Inflammatory macrophage (primary cell): Measurements from ENCODE around the gene ITPR1.

Source experiments
- DNase-seq, 2 donors: peaks; one replicate each; pipeline ENCODE4 v3.0.0-alpha.2; 2020 to 2022

Gene ITPR1

DNA sequence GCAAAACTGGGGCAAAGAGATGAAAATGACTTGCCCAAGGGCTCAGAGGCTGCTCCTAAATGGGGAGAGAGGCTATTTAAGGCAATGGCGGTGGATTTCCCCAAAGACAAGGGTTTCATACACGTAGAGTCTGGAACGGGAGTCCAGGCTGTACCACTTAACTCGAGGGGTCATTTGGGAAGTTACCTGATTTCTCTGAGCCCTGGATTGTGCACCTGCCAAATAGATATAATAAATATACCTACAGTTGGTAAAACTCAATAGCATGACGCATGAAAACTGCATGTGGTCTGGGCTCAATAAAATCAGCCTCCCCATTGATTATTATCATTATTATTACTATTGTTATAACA is 1.3 kb upstream of the ITPR1 start:
- no peak for DNase-seq

DNA sequence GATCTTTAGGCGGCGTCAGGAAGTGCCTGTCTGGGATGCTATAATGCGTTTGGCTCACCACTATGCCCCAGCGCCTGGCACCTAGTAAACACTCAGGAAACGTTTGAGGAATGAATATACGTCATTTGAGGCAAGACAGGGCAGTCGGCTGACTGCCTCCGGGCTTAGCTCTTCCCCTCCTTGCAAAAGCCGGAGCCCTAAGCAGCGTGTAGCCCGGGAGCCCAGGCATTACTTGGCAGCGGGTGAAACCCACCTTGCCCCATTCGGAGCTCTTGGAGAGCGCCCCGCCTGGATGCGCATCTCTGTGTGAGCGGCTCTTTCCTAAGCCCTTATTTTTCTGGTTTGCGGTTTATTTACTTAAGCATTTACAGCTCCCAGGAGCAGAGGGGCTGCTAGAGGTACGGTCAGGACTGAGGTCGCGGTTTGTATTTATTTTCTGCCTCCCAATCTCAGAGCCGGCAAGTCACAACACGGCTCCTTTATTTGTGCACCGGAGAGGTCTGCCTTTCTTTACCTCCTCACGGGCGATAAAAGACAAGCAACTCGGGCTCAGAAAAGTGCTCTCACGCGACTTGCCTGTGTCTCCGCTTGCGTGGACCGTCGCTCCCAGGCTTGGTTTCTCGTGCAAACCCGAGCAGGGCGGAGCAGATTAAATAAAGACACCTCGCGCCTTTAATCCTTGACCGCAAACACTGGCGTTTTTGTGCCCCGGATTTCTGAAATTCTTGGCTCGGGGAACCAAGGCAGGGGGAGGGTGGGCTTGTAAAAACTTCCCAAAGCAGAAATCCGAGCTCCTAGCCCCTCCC is 737 bp upstream of the ITPR1 start:
- DNase-seq: peak; percentile 54 to 72

DNA sequence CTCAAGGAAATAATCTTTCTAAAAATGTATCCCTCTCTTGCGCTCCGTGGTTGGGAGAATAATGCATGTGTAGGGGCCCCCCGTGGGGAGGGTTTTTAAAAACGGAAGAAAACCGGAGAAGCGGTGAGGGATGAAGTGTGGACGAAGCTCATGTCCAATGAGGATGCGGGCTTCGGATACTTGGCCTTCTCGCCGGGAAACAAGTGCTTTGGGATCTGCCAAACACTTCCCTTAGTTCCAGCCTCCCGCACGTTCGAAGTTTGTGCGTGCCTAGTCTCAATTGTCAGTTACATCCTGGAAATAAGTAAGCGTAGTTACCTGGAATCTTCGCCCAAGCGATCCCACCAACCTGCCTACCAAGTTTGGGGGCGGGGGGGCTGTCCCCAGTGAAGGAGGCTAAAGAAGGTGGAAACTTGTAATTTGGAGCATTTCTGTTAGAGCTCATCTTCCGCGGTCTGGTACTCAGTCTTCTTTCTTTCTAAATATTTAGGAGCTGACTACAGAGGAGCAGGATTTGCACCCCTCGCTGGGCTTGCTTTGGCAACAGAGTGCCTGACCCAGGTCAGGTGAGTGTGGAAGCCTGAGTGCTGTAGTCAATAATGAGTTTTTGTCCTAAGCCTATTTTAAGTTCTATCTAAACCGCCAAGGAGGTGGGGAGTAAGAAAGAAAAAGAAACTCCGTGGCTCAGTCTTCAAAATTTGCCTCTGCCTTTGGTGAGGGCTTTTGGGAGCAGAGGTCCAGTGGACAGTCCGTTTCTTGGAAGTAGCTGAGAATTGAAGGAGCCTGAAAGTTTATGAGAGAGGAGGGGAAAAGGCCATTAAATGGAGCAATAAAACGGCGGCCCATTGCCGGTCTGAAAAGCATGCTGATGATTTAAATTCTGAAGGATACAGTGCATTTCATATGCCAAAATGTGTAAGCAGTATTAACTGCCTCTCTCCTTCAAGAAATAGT is 1.1 kb downstream of the ITPR1 start:
- DNase-seq: peak in 1 of 2 donors; percentile 29

DNA sequence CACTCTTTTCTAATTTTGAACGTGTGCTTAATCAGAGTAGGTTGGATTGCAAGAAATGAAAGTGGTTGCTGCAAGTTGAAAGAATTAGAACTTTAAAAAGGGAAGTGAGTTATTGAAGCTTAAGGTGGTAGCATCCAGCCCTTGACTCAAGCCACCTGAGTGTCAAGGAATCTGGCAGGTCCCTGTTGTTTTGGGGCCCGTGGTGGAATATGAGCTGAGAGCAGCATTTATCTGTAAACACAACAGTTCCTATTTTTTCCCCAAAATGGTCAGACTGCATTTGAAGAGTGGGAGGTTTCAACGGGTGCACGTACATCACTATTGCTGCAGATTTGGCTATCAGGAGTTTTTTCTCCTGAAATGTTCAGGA is 1.7 kb downstream of the ITPR1 start:
- DNase-seq: peak in 1 of 2 donors; percentile 14

DNA sequence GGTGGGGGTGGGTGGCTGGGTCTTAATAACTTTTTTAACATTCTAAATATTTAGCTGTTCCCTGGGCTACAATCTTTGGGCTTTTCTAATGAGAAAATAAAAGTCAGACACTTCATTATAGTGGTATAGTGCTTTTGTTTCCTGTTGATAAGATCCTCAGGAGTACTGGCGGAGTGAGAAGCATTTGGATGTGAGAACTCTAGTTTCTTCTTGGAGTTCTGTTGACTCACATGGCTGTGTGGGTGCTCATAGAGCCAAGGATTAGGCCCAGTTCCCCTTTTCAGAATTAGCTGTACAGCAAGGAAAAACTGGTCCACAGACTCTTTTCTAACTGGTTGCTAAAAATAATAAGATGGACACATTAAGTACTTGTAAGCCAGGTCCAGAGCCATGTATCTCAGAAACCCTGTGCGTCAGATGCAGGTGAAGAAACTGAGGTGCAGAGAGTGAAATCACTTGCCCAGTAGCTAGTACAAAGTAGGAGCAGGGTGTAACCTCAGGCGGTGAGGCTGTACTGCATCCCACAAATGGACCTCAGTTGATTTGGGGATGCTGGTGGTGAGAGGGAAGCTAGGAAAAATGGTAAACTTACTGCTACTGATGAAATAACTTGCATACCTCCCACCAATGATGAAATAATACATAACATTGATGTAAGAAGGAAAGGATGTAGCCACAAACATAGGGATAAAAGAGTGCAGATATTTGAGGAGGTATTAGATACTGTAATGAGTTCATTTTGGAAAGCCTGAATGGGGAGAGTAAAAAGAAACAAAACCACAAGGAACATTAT is 2.3 kb downstream of the ITPR1 start:
- peak; percentile 64 to 79 for DNase-seq

DNA sequence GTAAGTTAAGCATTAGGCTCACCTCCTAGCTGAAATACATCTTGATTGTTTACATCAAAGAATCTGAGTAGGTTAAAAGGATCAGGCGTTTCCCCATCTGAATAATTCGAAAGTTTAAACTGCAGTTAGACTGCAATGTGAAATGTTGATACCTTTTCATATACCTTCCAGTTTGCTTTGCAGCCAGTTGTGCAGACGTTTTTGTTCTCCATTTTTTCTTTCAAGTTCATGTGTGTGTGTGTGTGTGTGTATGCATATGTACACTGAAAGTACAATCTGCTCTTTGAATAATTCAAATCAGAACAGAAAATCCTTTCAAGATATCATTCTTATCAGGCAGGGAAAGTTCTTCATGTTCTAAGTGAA is 2.9 kb downstream of the ITPR1 start:
- no peak for DNase-seq

DNA sequence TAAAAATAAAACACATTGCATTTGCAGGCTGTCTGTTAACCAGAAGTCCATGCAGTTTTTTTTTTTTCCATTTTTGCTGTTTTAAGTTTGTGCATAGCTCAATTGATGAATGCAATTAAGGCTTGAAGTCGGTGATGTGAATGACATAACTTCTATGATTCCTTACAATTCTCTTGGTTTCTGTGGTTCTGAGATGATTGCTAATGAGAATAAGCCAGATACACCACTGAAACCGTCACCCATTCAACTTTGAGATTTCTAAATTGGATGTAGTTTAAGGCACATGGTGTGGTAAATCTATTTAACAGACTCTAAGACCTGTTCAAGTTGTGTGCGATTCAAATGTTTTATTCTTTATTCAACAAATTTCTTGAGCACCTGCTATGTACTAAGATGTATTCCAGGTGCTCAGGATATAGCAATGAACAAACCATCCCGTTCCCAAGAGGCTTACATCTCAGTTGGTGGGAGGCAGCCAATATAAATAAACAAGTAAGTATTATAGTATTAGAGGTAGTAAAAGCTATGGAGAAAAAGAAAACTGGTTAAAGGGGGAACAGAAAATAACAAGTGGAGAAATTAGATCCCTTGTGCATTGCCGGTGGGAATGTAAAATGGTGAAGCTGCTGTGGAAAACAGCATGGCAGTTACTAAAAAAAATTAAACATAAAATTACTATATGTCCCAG is 4.0 kb downstream of the ITPR1 start:
- no peak for DNase-seq

DNA sequence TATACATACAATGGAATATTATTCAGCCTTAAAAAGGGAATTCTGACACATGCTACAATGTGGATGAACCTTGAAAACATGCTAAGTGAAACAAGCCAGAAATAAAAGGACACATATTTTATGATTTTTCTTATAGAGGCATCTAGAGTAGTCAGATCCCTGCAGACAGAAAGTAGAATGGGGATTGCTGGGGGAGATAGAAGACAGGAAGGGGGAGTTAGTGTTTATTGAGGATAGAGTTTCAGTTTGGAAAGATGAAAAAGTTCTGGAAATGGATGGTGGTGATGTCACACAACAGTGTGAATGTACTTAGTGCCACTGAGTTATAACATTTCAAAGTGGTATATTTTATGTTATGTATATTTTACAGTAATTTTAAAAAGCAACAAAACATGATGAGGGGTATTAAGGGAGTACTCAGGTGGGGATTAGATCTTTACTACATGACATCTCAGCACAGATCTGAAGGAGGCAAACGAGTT is 4.7 kb downstream of the ITPR1 start:
- no peak for DNase-seq

DNA sequence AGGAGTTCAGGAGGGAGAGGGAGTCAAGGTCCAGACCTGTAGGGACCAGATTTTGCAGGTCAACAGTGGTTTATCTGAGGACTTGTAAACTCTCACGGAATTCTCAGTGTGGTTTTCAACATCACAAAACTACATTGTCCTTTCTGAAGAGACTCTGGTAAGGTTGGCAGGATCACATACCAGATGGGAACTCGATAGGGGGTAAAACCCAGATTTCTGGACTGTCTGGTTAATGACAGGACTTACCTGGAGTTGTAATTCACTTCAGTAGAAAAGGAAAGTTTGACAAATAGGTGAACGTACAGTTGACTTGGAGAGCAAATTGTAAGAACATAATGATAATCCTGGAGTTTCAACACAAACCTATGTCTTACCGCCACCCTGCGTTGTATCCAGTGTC is 5.3 kb downstream of the ITPR1 start:
- DNase-seq: no peak

DNA sequence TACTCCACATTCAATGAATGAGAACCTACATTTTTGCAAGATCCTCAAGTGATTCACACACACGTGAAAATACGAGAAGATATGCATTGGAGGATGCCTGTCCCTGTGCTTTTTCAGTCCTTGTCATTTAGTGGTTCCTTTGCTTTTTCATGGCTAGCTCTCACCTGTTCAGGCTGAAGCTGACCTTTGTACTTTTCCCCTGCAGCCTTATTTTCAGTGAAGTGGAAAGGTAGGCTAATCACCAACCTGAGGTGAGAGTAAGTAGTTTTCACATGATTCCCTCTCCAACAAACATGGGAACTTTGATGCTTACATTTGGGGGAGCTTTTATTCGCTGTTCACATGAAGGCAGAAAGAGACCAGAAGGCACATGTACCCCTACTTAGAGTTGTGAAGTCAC is 8.3 kb downstream of the ITPR1 start:
- DNase-seq: no peak

DNA sequence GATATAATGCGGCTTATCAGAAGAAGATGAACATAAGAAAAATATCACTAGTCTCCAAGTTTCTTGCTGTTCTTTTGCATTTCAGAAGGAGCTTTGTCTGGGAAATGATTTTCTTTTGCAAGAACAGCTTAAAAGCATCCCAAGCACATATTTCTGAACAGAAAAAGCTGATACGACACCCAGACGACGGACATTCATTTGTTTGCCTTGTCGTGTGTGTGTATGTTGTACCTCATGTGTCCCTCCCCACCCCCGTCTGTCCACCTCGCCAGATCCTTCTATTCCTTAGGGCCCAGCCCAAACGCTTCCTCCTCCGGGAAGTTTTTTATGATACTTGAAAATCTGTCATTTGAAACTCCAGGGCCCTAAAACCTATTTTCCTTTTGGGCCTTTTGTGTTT is 8.8 kb downstream of the ITPR1 start:
- DNase-seq: no peak

DNA sequence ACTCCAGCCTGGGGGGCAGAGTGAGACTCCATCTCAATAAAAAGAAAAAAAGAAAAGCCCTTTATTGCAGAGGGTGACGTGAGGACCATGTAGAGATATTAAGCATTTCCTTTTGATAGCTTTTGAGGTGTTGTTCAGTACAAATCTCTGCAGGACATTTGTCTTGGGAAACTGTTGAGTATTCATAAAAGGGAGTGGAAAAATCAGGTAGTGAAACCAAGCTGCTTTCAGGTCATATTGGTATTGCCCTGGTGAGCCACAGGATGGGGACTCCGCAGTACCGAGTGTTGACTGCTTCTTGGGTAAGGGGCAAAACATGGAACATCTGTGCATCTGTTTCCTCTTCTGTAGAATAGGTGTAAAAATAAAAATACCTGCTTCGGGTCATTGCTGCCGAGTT is 9.9 kb downstream of the ITPR1 start:
- no peak for DNase-seq

DNA sequence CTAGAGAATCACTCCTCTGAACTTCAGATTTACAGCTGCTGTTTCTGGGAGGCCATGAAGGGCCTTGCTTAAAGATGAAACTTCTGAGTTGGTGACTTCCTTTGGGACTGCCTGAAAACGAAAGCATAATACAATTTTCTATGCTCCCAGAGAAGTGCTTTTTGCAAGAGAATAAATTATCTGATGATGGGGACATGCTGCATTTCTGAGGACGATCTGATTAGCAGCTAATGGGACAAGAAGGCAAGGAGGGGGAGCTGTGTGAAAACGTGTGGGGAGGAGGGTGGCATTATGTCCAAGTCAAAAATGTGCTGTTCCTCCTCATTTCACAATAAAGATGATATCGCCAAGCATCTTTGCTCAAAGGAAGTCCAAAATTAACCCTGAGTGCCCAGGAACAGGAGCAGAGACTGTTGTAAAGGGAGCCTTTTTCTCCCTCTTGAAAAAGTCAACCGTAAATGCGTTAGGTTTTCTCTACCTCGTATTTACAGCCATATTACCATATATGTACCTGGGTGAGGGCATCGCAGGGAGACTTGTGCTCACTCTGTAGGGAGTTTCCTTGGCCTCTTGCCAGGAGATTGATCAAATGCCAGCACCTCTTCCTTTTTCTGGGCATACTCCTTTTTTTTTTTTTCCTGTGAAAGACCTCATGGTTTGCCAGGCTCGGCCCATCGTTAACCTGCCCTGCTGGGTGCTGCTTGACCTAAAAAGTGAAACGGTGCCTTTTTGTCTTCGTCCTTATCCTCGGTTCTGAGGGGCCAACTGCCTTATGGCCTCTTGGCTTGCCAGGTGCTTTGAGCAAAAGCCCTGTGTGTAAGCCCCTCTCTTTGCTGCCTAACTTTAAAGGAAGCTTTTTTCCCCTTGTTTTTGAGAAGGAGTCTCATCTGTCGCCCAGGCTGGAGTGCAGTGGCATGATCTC is 11.5 kb downstream of the ITPR1 start:
- DNase-seq: peak; percentile 20 to 40

DNA sequence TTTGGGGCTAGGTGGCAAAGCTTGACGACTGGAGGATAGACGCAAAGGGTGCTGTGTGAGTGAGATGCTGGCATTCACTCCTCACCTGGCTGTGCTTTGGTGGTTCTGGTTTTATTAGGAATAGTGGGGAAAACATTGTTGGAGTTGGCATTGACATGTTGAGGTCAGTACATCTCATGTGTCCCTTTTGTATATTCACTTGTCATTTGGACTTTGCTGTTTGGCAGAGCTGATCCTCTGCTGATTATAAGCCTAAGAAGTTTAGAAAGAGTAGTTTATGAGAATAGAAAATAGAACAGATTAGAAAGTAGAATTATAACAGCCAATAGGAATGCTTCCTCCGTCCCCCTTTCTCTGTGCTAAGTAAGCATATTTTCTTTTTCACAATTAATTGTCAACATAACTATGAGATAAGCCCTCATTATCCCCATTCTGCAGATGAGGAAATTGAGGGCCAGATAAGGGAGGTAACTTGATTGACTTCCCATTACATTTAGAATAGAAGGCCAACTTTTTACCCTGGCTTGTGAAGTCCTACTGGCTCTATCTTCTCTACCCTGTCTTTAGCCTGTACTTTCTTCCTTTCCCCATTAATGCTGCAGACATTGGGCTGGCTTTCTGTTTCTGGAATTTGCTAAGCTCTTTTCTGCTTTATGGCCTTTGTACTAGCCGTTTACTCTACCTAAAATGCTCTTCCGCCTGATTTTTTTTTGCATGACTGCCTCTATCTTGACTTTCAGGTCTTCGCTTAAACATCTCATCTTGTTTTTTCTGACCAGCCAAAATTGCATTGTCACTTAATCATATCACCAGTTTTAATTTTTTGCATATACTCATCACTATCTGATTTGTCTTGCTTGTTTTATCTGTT is 12.8 kb downstream of the ITPR1 start:
- no peak for DNase-seq

DNA sequence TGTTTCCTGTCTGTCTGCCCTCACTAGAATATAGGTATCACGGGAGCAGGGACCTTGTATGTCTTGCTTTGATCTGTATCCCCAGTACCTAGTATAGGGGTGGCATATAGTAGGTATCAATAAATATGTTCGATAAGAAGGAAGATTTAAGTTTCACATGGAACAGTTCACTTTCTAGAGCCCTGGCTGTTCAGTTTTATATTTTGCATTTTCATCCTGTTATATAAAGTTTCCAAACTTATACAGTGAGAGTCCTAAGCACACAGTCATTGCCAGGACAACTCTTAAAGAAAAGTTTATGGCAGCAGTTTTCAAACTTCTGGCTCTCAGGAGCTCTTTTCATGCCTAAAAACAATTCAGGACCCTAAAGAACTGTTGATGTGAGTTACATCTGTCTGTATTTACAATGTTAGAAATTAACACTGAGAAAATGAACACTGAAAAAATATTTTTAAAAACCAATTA is 13.4 kb downstream of the ITPR1 start:
- DNase-seq: no peak

DNA sequence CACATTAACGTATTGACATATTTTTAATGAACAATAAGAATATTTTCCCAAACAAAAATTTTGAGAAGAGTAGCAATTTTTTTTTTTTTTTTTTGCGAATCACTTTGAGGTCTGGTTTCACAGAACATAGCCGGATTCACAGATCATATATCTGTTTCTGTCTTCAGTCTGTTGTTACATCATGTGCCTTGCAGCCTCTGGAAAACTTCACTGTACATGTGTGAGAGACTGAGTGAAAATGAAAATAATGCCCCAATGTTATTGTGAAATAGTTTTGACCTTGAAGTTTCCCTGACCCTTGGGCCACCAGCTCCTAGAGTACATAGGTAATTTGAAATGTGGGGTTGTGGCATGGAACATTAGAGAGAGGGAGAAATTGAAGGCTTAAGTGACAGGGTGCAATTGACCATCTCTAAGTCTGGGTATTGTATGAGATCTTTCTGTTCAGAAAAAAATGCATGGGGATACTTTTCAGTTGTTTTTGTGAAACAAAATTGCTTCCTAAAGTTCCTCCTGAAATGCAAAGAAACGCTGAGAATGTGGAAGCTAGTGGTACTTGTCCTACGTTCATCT is 14.0 kb downstream of the ITPR1 start:
- no peak for DNase-seq

DNA sequence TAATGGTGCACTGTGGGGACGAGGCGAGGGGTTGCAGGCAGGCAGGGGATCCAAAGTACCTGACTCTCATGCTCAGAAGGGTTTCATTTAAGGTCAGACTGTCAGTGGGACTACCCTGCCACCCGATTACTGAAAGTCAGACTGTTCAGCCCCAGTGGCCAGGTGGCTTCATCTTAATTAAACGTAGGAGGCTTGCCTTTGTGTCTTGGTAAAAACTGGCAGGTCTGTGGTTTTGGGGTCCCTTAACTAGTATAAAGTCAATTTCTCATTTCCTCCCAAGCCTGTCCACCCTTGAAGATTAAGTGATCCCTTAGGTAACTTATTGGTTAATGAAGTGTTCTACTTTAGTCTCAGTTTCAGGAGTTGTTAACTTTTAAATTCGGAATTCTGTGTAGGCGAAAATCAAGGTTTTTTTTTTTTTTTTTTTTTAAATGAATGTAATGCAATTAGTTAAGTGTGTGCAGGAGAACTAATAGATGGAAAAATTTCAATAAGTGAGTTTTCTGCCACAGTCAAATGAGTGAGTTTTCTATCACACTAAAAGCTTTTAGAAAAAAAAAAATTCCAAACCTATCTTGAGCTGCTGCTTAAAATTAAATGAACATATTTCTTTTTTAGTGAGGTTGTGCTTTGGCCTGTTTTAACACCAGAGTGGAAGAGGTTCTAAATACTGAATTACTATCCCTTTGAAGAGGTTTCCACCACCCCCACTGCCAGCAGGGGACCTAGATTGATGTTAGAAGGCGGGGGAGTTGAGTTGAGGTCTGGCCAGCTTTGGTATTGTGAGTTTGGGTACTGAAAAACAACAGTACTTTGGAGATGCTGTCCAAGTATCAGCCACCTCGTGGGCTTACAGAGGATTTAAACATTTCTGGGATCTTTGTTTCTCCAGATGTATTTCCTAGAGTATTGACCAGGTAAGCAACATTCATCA is 15.2 kb downstream of the ITPR1 start:
- no peak for DNase-seq

DNA sequence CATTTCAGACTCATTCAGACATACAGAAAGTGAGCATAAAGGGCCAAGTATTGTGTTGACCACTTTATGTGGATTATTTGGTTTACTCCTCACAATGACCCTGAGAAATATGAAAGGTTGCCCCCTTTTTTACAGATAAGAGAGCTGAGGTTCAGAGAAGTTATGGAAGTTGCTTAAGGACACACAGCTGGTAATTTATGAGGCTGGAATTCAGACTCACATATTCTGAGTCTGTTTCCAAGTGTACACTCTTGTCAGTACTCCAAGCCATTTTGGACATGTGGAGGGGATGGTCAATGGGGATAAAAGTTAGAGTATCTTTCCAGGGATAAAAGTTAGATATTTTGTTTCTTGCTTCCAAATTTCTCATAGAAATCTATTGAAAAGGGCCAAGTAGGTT is 15.9 kb downstream of the ITPR1 start:
- DNase-seq: no peak
